ENCODE results near the gene CHKB.
A peak's percentile ranks its signal among the peaks of the same experiment; 100 is the strongest.
"Not testable (repeated sequence)": the region's sequence is repeated elsewhere in the genome, so short reads cannot be mapped to it uniquely, and the experiment has no call there.

The CHKB gene

GRCh38 chr22:50548040-50548920, 34.4 kb downstream of the CHKB start:
- peak; percentile 46 for DNase-seq (ENCODE audit: low read depth)

- DNase-seq (ENCODE audit: low read depth): no peak
Observed at GRCh38 chr22:50547263-50547985, 35.2 kb downstream of the CHKB start.

- no peak for DNase-seq (ENCODE audit: low read depth)
Observed at GRCh38 chr22:50546326-50547262, 36.1 kb downstream of the CHKB start.

- no peak for DNase-seq (ENCODE audit: low read depth)
Observed at GRCh38 chr22:50545522-50546325, 36.9 kb downstream of the CHKB start, which contains the start of gene KLHDC7B. Gene KLHDC7B (plus strand): TSS chr22:50545899. CDS start chr22:50546244, 345 bp downstream.

DNA sequence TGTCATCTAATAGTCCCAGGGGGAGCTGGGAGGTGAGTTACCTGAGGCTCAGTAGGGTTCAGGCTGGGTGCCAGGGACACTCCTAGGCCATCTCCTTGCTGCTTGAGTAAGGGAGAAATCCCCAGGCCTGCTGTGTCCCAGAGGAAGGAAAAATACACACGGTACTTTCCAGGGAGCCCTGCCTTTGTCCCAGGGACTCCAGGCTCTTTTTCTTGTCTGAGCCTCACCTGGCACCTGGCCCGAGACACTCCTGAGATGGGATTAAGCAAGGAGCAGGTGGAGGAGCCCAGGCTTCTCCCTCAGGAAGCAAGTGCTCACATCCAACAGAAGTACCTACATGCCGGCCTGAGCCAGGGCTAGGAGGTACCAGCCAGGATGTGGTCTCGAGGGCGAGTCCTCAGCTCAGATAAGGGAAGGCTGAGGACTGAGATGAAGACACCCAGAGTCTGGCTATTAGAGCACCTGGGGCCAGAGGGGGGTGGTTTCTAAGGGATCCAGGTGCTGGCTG, 37.8 kb downstream of the CHKB start:
- no peak for DNase-seq (ENCODE audit: low read depth)

DNA sequence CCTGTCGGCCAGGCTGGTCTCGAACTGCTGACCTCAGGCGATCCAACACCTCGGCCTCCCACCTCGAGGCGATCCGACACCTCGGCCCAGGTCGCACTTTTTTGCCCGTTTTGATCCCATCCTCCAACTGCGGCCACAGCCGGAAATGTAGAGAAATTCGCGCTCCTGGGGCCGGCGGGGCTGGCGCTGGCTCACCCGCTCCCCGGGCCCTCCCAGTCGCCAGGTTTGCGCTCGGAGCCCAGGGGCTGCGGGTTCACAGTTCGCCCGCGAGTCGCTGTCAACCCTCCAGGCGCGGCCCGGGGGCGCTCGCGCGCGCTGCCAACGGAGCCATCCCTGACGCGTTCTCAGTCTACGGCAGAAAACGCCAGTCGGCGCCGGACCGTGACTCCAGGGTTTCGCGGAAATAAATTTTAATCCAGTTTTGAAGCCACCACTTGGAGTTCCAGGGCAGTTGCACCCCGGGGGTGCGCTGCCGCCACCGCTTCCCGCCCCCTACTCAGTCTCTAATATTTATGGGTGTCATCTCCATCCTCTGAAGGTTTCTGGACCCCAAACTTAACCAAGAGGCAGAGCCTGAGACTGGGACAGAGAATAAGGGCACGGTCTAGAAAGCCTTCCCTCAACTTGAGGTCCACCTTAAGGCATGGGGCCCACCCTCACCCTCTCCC, 38.4 kb downstream of the CHKB start:
- peak; percentile 77 for DNase-seq (ENCODE audit: low read depth)

GRCh38 chr22:50542416-50542927, 40.2 kb downstream of the CHKB start:
- no peak for DNase-seq (ENCODE audit: low read depth)

DNA sequence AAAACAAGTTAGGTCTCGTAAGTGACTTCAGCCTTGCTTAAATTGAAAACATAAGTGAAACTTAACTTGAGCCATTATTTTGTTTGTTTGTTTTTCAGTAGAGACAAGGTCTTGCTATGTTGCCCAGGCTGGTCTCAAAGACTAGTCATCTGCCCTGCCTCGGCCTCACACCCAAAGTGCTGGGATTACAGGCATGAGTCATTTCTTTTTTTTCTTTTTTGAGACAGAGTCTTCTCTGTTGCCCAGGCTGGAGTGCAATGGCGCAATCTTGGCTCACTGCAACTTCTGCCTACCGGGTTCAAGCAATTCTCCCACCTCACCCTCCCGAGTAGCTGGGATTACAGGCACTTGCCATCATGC, 41.0 kb downstream of the CHKB start:
- DNase-seq (ENCODE audit: low read depth): not testable (repeated sequence)

GRCh38 chr22:50540381-50540780, 42.3 kb downstream of the CHKB start:
- no peak for DNase-seq (ENCODE audit: low read depth)

- DNase-seq (ENCODE audit: low read depth): no peak
Observed at GRCh38 chr22:50537765-50538164, 44.9 kb downstream of the CHKB start.

DNA sequence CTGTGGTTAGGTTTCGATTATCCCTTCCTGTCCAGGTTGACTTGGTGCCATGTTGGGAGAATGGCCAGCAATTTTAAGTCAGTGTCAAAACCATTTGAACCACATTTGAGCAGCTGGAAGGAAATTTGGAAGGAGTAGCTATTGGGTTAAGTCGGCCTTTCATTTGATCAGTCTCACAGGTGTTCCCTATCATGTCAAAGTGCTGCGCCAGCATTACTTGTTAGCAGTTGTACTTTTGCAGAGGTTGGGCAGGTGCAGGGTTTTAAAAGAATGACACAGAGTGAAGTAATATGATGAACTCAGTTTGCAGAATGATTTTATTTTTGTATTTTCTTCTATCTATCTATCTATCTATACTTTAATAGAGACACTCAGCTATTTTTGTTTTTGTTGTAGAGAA, 46.4 kb downstream of the CHKB start:
- DNase-seq (ENCODE audit: low read depth): no peak

GRCh38 chr22:50535113-50535512, 47.5 kb downstream of the CHKB start:
- no peak for DNase-seq (ENCODE audit: low read depth)

GRCh38 chr22:50533856-50534711, 48.6 kb downstream of the CHKB start:
- DNase-seq (ENCODE audit: low read depth): not testable (repeated sequence)

DNA sequence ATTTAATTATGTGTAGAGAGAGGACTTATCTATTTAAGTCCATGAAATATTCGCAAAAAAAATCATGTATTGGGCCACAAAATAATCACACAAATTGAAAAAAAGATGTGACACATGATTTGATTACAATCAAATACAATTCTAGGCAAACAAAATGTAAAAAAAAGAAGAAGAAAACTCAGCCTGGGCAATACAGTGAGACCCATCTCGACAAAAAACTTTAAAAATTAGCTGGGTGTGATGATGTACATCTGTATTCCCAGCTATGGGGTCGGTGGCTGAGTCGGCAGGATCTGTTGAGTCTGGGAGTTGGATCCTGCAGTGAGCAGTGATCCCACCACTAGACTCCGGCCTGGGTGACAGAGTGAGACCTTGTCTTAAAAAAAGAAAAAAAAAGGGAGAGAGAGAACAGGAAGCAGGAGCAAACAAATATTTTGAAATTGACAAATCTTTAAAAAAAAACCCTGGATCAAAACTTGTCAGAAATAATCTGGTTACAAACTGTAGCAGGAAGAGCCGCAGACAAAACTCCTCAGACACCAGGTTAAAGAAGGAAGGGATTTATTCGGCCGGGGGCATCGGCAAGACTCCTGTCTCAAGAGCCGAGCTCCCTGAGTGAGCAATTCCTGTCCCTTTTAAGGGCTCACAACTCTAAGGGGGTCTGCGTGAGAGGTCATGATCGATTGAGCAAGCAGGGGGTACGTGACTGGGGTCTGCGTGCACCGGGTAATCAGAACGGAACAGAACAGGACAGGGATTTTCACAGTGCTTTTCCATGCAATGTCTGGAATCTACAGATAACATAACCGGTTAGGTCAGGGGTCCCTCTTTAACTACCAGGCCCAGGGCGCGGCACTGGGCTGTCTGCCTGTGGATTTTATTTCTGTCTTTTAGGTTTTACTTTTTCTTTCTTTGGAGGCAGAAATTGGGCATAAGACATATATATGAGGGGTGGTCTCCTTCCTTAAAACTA, 49.5 kb downstream of the CHKB start:
- DNase-seq (ENCODE audit: low read depth): no peak

DNA sequence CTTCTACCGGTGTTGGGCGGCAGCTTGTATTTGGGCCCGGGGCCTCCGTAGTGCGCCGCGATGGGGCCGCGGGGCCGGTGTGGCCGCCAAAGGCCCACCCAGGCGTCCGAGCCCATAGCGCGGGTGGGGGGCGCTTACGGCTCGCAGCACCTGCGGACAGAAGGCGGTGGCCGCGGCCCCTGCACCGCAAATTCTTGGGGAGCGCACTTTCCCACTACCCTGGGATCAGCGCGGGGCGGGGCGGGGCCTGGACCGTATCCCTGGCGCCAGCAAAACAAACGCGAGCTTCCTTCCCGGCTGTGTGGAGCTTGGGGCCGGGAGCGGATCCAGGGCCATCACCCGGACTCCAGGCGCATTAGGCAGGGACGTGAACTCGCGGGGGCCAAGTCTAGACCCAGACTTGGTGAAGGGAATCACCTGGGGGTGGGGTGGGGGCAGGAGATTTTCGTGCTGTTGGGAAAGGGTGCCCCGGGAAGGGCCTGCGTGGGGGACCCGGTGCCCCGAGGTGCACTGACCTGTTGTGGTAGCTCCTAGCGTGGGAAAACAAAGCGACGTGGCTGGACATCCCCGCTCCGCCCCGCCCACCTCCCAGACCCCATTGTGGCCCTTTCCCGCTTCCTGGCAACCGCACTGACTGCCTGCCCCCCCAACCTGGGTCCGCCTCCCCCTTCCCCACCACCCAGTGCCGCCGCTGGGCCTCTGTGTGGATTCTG, 50.5 kb downstream of the CHKB start:
- DNase-seq (ENCODE audit: low read depth): no peak

GRCh38 chr22:50531546-50531961, 51.1 kb downstream of the CHKB start:
- DNase-seq (ENCODE audit: low read depth): peak; percentile 66

DNA sequence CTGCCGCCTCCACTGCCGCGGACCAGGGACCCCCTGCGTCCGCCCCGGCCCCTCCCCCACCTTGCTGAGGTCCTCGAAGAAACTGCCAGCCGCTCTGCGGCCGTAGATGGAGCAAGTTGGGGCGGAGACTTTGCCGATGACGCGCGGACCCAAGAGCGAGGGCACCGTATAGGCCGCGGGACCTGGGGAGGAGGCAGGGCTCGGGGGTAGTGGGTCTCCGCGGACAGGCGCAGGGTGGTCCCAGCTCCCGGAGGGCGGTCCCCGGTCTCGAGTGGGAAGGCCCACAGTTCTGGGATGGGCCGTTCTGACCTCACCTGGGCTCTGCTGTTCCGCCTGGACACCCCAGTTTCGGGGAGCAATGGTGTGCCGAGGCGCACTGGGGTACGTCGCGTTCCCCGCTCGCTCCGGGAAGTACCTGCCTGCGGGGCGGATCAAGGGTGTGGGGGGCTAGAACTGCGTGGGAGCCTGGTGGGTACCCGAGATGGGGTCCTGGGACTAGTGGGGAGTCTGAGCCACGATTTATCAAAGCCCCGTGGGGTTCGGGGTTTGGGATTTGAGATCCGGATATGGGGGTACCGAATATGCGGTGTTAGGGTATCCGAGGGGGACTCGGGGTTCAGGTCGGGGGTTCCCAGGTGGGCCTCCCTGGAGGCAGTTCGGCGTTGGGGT, 51.6 kb downstream of the CHKB start:
- DNase-seq (ENCODE audit: low read depth): peak; percentile 75
